Pancreas (tissue), 10 donors: ENCODE data around the gene ASF1B. TPM values are rescaled to one million over a fixed set of nuclear protein-coding genes. Genes with fewer than 3 reads are reported as not detected.
"Not testable (repeated sequence)": the region's sequence is repeated elsewhere in the genome, so short reads cannot be mapped to it uniquely, and the experiment has no call there.

ENCODE experiments used
- ATAC-seq, 4 donors: fragments of 200-7000 bp; cut with Tn5 transposase; one replicate each; pipeline versions ENCODE4 v1.8.0 to v1.9.1; 2020; ENCODE audit warnings: mild to moderate bottlenecking in 4 of 4, moderate library complexity in 4 of 4
- DNase-seq, 6 donors: peaks; one replicate each; pipeline ENCODE4 v3.0.0-alpha.2; 2020
- FAIRE-seq: peaks from 2 replicates; lab custom pipeline; 2012; peaks lifted over from hg19 to GRCh38; lab: Jason Lieb, UNC
- H3K27ac ChIP-seq, 4 donors: fragments of 200-600 bp; sonication (generic); 1 replicate in 3 of 4; 2 replicates in 1 of 4; pipeline versions ENCODE4 v1.5.0 to v1.8.0; 2020
- H3K27me3 ChIP-seq, 4 donors: fragments of 200-600 bp; one replicate each; pipeline ENCODE4 v1.8.0; 2021
- H3K36me3 ChIP-seq, 3 donors: fragments of 200-600 bp; sonication (generic) in 1 of 3; one replicate each; pipeline versions ENCODE4 v1.5.0 to v1.8.0; 2020 to 2021
- H3K4me1 ChIP-seq, 3 donors: fragments of 200-600 bp; one replicate each; pipeline ENCODE4 v1.8.0; 2021
- H3K4me3 ChIP-seq, 4 donors: fragments of 200-600 bp; sonication (generic) in 2 of 4; one replicate each; pipeline versions ENCODE4 v1.5.0 to v1.8.0; 2020 to 2021
- H3K9me3 ChIP-seq, 4 donors: fragments of 200-600 bp; one replicate each; pipeline ENCODE4 v1.8.0; 2021
- WGBS, 2 donors: extraction: QIAGEN DNeasy Blood & Tissue Kit; methylation state at CpG; one replicate each; pipeline ENCODE4 v1.1.7; 2013; 5-methylcytosine and 5-hydroxymethylcytosine counted together
- intact Hi-C, 3 donors: fragments of 100-400 bp; cut with DNase I; formaldehyde crosslinking; loops; one replicate each; pipeline versions ENCODE4 v1.11.1 to v1.14.2; 2022
- polyA plus RNA-seq, 2 donors: library from polyadenylated mRNA; stranded (reverse); fragments of 200-250 nt; gene quantifications; one replicate each; pipeline ENCODE4 v1.2.3, GENCODE V29; 2013
- total RNA-seq, 6 donors: library from RNA; stranded (reverse); fragmentation: NEBNext Ultra II Directional in 4 of 6; extraction: Animal tissue kit (Norgen Biotek cat#: 25700) in 4 of 6; gene quantifications; one replicate each; pipeline versions ENCODE4 v1.2.1 to v1.2.4, GENCODE V29; 2021 to 2023
- TF ChIP-seq, protein P1 (sequence below), 4 donors: fragments of 200-600 bp; sonication (generic) in 3 of 4; IDR thresholded peaks; one replicate each; pipeline versions ENCODE4 v1.5.0 to v1.8.0; 2021; ENCODE audit warnings: antibody characterized with exemption in 4 of 4
- donor health status: healthy with polysubstance abuse.
- donor health status: DM: no; HTN: no; CAD: no; lungs with moderate emphysema.
- donor health status: DM: no; HTN: no; CAD: no.
- donor health status: control.
- donor health status: control.
- donor health status: Bipolar disorder and iron deficiency.
- donor health status: DM: yes; HTN: yes; CAD: no.
- donor health status: DM: no; HTN: no; CAD: no.
- donor health status: DM: no; HTN: no; CAD: no.
- donor health status: DM: yes; HTN: yes; CAD: no.

The ASF1B gene
- total and polyA plus RNA-seq, 8 donors, result 0.14 to 1.1 (median 0.41) TPM

DNA sequence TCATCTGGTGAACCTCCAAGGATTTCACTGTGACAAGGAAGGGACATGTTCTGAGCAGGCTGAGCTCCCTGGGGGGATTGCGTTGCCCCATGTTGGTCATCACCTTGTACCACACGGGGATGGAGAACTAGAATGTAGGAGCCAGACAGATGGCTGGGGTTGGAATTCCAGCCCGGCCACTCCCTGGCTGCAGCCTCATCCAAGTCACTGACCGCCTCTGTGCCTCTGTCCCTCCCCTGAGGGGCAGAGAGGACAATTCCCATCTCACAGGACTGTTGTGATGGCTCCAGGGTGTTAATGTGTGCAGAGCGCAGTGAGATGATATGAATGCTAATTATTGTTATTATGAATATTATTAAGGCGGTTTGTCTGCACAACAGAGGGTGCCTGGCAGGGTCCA is 45.5 kb upstream of the ASF1B start:
- Histone ChIP-seq H3K4me1 (no peaks in the 10 kb centered on the region), H3K4me3 (no peak overlapping the region), H3K9me3 (no peaks in the 10 kb centered on the region), H3K36me3 (no peaks in the 10 kb centered on the region), H3K27me3 (no peaks in the 10 kb centered on the region), H3K27ac (no peak overlapping the region)
- WGBS, 2 donors, result 91 to 97% methylated on average over 6 of the region's 6 CpGs
- no peak for FAIRE-seq
- intact Hi-C loops, result no loop called here
- DNase-seq, result no peak
- TF ChIP-seq, protein P1, sequence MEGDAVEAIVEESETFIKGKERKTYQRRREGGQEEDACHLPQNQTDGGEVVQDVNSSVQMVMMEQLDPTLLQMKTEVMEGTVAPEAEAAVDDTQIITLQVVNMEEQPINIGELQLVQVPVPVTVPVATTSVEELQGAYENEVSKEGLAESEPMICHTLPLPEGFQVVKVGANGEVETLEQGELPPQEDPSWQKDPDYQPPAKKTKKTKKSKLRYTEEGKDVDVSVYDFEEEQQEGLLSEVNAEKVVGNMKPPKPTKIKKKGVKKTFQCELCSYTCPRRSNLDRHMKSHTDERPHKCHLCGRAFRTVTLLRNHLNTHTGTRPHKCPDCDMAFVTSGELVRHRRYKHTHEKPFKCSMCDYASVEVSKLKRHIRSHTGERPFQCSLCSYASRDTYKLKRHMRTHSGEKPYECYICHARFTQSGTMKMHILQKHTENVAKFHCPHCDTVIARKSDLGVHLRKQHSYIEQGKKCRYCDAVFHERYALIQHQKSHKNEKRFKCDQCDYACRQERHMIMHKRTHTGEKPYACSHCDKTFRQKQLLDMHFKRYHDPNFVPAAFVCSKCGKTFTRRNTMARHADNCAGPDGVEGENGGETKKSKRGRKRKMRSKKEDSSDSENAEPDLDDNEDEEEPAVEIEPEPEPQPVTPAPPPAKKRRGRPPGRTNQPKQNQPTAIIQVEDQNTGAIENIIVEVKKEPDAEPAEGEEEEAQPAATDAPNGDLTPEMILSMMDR (IDR thresholded peaks at IDR 0.05), result no peak
- ATAC-seq, result no peak

DNA sequence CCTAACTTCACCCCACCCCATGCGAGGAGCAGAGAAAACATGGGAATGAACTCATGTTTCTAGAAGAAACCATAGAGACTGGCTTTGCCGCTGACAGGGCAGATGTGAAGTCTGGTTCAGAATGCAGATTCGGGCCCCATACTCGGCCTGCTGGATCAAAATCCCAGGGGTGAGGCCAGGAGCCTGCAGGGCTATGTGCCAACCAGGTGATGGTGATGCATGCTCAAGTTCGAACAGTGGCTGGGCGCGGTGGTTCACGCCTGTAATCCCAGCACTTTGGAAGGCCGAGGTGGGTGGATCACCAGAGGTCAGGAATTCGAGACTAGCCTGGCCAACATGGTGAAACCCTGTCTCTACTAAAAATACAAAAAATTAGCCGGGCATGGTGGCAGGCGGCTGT is 44.8 kb upstream of the ASF1B start:
- H3K4me3 ChIP-seq, H3K27ac ChIP-seq, intact Hi-C loops, H3K36me3 ChIP-seq, H3K27me3 ChIP-seq, DNase-seq, H3K4me1 ChIP-seq, FAIRE-seq, H3K9me3 ChIP-seq, ATAC-seq: not testable (repeated sequence)
- 88 to 92% methylated on average over 12 of the region's 12 CpGs for WGBS, 2 donors

GRCh38 chr19:14177496-14178074 is 41.2 kb upstream of the ASF1B start:
- FAIRE-seq, result no peak
- intact Hi-C loops, result no loop called here

DNA sequence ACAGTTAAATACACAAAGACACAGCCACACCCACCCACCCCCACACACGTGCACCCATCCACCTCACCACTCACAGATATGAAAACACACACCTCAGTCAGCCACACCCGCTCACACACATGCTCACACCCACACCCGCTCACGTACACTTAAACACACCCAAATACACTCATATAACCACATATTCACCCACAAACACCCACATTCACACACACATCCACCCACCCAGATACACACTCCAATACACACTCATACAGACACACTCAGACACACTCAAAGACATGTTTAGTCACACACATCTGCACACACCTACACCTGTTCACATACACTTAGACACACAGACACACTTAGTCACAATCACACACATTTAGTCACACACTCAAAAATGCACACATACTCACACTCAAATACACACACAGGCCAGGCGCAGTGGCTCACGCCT is 39.0 kb upstream of the ASF1B start:
- TF ChIP-seq, protein P1 (IDR thresholded peaks at IDR 0.05), result no peak
- H3K4me1 ChIP-seq, result no peaks in the 10 kb centered on the region
- H3K4me3 ChIP-seq, result no peak overlapping the region
- H3K27me3 ChIP-seq, result no peaks in the 10 kb centered on the region
- intact Hi-C loops, result no loop called here
- H3K36me3 ChIP-seq, result no peaks in the 10 kb centered on the region
- no peak overlapping the region for H3K27ac ChIP-seq
- ATAC-seq (no peak), FAIRE-seq (no peak), DNase-seq (no peak)
- H3K9me3 ChIP-seq, result no peaks in the 10 kb centered on the region
- 91 to 93% methylated on average over 6 of the region's 6 CpGs for WGBS, 2 donors

More at GRCh38 chr19:14177496-14178074, 41.2 kb upstream of the ASF1B start:
- TF ChIP-seq, protein P1 (IDR thresholded peaks at IDR 0.05), result no peak
- Histone ChIP-seq H3K4me3 (no peak overlapping the region), H3K9me3 (no peaks in the 10 kb centered on the region), H3K27ac (no peak overlapping the region), H3K4me1 (no peaks in the 10 kb centered on the region), H3K36me3 (no peaks in the 10 kb centered on the region), H3K27me3 (no peaks in the 10 kb centered on the region)
- ATAC-seq (no peak), DNase-seq (no peak)
- WGBS, 2 donors, result 92 to 94% methylated on average over 23 of the region's 23 CpGs

- Histone ChIP-seq H3K9me3 (no peaks in the 10 kb centered on the region), H3K4me3 (no peak overlapping the region), H3K4me1 (no peaks in the 10 kb centered on the region), H3K27me3 (no peaks in the 10 kb centered on the region), H3K27ac (no peak overlapping the region), H3K36me3 (peaks cover 0 to 4% (median 0%) of the 10 kb centered on the region in 3 donors)
- TF ChIP-seq, protein P1 (IDR thresholded peaks at IDR 0.05), result no peak
- FAIRE-seq, result no peak
- WGBS, 2 donors, result 96 to 97% methylated on average over 9 of the region's 9 CpGs
- intact Hi-C loops, result no loop called here
- no peak for DNase-seq
- no peak for ATAC-seq
Observed at GRCh38 chr19:14174883-14175282, 38.5 kb upstream of the ASF1B start.
